PC-9 (cell line): Measurements from ENCODE around the gene TRIO. TPM values are rescaled to one million over a fixed set of nuclear protein-coding genes. Genes with fewer than 3 reads are reported as not detected.

Experiments used
- BruUV-seq: library from RNA; stranded (reverse); fragments of 400-500 nt; replicated peaks from 2 replicates; lab custom pipeline; 2021; lab: Mats Ljungman, UMichigan
- CTCF ChIA-PET: fragments of 300-600 bp; sonication (Branson Sonifier 250); formaldehyde crosslinking; loops from one replicate; lab custom pipeline; 2022; ENCODE audit warnings: antibody characterized with exemption; lab: Charles Lee
- POLR2A ChIA-PET: fragments of 300-600 bp; sonication (Branson Sonifier 250); formaldehyde crosslinking; loops from one replicate; lab custom pipeline; 2022; ENCODE audit warnings: antibody characterized with exemption; ENCODE audit not compliant: unreplicated experiment; lab: Charles Lee
- DNase-seq, 2 experiments: peaks; one replicate each; pipeline versions ENCODE4 v3.0.0 to v3.0.0-alpha.2; 2015 to 2022; ENCODE audit warnings: mixed read lengths in 1 of 2
- H2AFZ ChIP-seq: fragments of 200-600 bp; sonication (generic); 2 replicates; pipeline ENCODE4 v1.8.1; 2017; ENCODE audit warnings: antibody characterized with exemption
- H3F3A ChIP-seq: fragments of 200-600 bp; sonication (generic); 2 replicates; pipeline ENCODE4 v1.8.1; 2017; ENCODE audit warnings: antibody characterized with exemption, mild to moderate bottlenecking, low read depth; ENCODE audit not compliant: insufficient read depth
- H3K27ac ChIP-seq: fragments of 200-600 bp; sonication (generic); 2 replicates; pipeline ENCODE4 v1.6.1; 2016; ENCODE audit warnings: mixed run types
- H3K27me3 ChIP-seq: fragments of 200-600 bp; sonication (generic); 2 replicates; pipeline ENCODE4 v1.6.1; 2016; ENCODE audit warnings: low read depth, mixed run types; ENCODE audit not compliant: insufficient read depth
- H3K36me3 ChIP-seq: fragments of 200-600 bp; sonication (generic); 2 replicates; pipeline ENCODE4 v1.6.1; 2016; ENCODE audit warnings: low read depth, mixed run types
- H3K4me1 ChIP-seq: fragments of 200-600 bp; sonication (generic); replicated peaks from 2 replicates; pipeline ENCODE4 v1.6.1; 2016; ENCODE audit warnings: mixed run types; ENCODE audit not compliant: insufficient read depth
- H3K4me2 ChIP-seq: fragments of 200-600 bp; sonication (generic); 2 replicates; pipeline ENCODE4 v1.6.1; 2017; ENCODE audit warnings: mixed run types
- H3K4me3 ChIP-seq: fragments of 200-600 bp; sonication (generic); 2 replicates; pipeline ENCODE4 v1.6.1; 2016; ENCODE audit warnings: mixed run types
- H3K79me2 ChIP-seq: fragments of 200-600 bp; sonication (generic); 2 replicates; pipeline ENCODE4 v1.6.1; 2017; ENCODE audit warnings: low read depth, mixed run types
- H3K9me2 ChIP-seq: fragments of 200-600 bp; sonication (generic); 2 replicates; pipeline ENCODE4 v1.8.1; 2017; ENCODE audit warnings: mild to moderate bottlenecking; ENCODE audit not compliant: insufficient read depth
- H3K9me3 ChIP-seq: fragments of 200-600 bp; sonication (generic); 2 replicates; pipeline ENCODE4 v1.8.1; 2016; ENCODE audit warnings: low read depth; ENCODE audit not compliant: insufficient read depth
- H4K20me1 ChIP-seq: fragments of 200-600 bp; sonication (generic); 2 replicates; pipeline ENCODE4 v1.8.1; 2017; ENCODE audit not compliant: insufficient read depth
- CTCF ChIP-seq: fragments of 200-600 bp; sonication (generic); conservative IDR thresholded peaks from 2 replicates; pipeline ENCODE4 v1.6.1; 2017; ENCODE audit warnings: mixed run types, antibody characterized with exemption, mild to moderate bottlenecking, moderate library complexity
- EZH2 ChIP-seq: fragments of 200-600 bp; sonication (generic); IDR thresholded peaks from 2 replicates; pipeline ENCODE4 v1.8.0; 2017; ENCODE audit warnings: antibody characterized with exemption, low read depth
- intact Hi-C: fragments of 100-400 bp; cut with micrococcal nuclease; formaldehyde crosslinking; loops from one replicate; pipeline ENCODE4 v1.10.0; 2022; ENCODE audit not compliant: unreplicated experiment
- total RNA-seq: library from RNA; stranded (reverse); gene quantifications from 2 replicates; pipeline ENCODE4 v1.2.3, GENCODE V29; 2021

The TRIO gene
- total RNA-seq, 1 experiment from 2014 or later: 596 TPM

- H3K4me3 ChIP-seq: no peak overlapping the region
- H3F3A ChIP-seq: peaks cover 6% of the 10 kb centered on the region
- H3K9me3 ChIP-seq: peaks cover 33% of the 10 kb centered on the region
- H3K79me2 ChIP-seq: peaks cover 99% of the 10 kb centered on the region
- no TSS peak for BruUV-seq
- no peaks in the 10 kb centered on the region for H3K27me3 ChIP-seq
- ChIA-PET POLR2A (no interaction called here), CTCF (no interaction called here)
- DNase-seq: no peak
- H3K27ac ChIP-seq: no peak overlapping the region
- no peaks in the 10 kb centered on the region for H3K4me1 ChIP-seq
- intact Hi-C loops: no loop called here
- no peaks in the 10 kb centered on the region for H3K9me2 ChIP-seq
- no peak overlapping the region for H2AFZ ChIP-seq
- H3K4me2 ChIP-seq: no peak overlapping the region
- TF ChIP-seq CTCF: no peak
- TF ChIP-seq EZH2: no peak
- no peaks in the 10 kb centered on the region for H4K20me1 ChIP-seq
- H3K36me3 ChIP-seq: peaks cover 33% of the 10 kb centered on the region
Observed at GRCh38 chr5:14256756-14257393, 113.7 kb downstream of the TRIO start.

DNA sequence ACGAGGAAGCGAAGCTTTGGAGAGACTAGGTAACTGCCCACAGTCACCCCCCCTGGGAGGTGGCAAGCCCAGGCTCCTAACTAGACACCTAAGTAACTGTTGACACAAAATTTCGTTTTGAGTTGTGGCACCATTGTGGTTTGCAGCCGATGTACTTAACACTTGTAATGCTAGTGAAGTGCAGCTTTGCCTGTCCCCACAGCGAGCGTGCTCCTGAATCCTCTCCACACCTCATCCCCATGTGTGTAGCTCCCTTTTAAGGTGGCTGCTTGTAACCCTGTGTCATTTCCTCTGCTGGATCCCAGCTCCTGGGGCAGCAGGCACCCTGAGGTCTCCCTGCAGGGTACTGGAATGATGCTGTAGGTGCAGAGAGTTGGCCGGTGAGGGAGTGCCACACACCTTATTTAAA is 114.9 kb downstream of the TRIO start:
- no peak overlapping the region for H3K27ac ChIP-seq
- ChIA-PET POLR2A (interaction anchor here (0.7 kb wide), 1 partner anchor 115 kb away, joined by 12 read pairs; no protein-coding TSS in a partner anchor), CTCF (no interaction called here)
- no peaks in the 10 kb centered on the region for H3K9me2 ChIP-seq
- no peaks in the 10 kb centered on the region for H3K27me3 ChIP-seq
- peaks cover 33% of the 10 kb centered on the region for H3K36me3 ChIP-seq
- no peak overlapping the region for H3K4me2 ChIP-seq
- H3K4me1 ChIP-seq: no peaks in the 10 kb centered on the region
- BruUV-seq: no TSS peak
- peaks cover 99% of the 10 kb centered on the region for H3K79me2 ChIP-seq
- TF ChIP-seq EZH2 (no peak), CTCF (no peak)
- no peaks in the 10 kb centered on the region for H4K20me1 ChIP-seq
- H2AFZ ChIP-seq: no peak overlapping the region
- DNase-seq: no peak
- peaks cover 30% of the 10 kb centered on the region for H3K9me3 ChIP-seq
- H3F3A ChIP-seq: peaks cover 6% of the 10 kb centered on the region
- no peak overlapping the region for H3K4me3 ChIP-seq
- intact Hi-C loops: no loop called here

DNA sequence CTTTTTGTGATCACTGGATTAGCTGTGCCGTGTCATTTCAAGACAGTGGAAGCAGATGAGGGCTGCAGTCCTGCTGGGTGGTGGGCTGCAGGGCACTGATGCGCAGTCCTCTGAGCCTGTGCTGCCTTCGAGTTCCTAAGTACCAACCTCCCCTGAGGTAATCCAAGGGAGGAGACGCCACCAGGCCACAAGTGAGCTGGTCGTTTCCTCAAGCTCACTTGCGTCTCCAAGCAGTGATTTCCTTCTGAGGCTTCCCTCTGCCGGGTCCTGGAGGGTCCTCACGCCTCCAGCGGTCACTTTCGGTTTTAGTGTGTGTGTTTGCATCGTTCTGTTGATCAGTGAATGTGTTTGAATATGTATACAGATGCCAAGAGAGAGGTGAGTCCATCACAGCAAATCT is 115.7 kb downstream of the TRIO start:
- no peak for DNase-seq
- no peak overlapping the region for H2AFZ ChIP-seq
- H3K9me3 ChIP-seq: peaks cover 23% of the 10 kb centered on the region
- peaks cover 26% of the 10 kb centered on the region for H3K36me3 ChIP-seq
- TF ChIP-seq EZH2 (no peak), CTCF (no peak)
- intact Hi-C loops: no loop called here
- no peak overlapping the region for H3K4me3 ChIP-seq
- H3K27me3 ChIP-seq: no peaks in the 10 kb centered on the region
- H4K20me1 ChIP-seq: no peaks in the 10 kb centered on the region
- H3K79me2 ChIP-seq: peaks cover 100% of the 10 kb centered on the region
- ChIA-PET CTCF (interaction anchor here (0.9 kb wide), 1 partner anchor 9 kb away, joined by 4 read pairs; no protein-coding TSS in a partner anchor), POLR2A (interaction anchor here (0.7 kb wide), 1 partner anchor 116 kb away, joined by 12 read pairs; no protein-coding TSS in a partner anchor)
- H3K9me2 ChIP-seq: no peaks in the 10 kb centered on the region
- no peaks in the 10 kb centered on the region; the same call in none of the 2 replicates for H3F3A ChIP-seq
- H3K4me2 ChIP-seq: no peak overlapping the region
- no TSS peak for BruUV-seq
- H3K27ac ChIP-seq: no peak overlapping the region
- H3K4me1 ChIP-seq: peaks cover 6% of the 10 kb centered on the region
